Measurements from ENCODE around the gene PRDM15.
"Not testable (repeated sequence)": the region's sequence is repeated elsewhere in the genome, so short reads cannot be mapped to it uniquely, and the experiment has no call there.

Gene PRDM15

DNA sequence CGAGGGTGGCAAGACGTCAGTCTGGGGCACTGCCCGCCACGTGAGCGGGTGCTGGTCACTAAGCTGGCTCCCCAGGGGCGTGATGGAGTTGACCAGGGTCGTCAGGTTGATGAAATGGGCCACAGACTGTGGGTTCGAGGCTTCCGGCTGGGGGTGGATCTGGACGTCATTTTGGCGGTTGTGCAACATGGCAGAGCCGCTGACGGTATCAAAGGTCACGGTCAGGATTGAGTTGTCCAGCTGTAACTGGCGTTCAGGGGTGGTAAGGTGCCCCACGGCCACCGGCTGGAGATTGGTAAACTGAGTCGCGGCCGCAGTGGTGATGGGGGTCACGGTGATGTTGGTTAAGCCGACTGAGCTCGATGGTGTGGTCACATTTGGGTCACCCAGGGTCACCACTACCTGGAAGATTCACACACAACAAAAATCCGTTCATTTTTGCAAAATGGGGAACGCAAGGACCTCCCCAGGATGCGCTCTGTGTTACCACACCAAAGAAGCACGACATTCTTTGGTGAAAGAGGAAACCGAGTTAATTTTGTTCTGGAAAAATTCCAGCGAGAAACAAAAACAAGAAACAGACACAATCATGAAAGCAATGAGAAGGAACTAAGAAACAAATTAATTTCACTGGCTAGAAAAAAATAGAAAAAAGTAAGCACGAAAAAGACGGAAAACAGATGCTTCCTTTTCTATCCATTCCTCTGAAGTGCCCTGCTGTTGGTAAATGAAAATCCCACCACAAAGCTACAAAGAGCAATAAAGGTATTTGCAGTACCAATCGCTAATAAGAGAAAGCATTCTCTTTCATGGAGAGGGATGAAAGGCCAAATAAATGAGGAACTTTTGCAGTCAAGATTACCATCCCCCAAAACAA is 77.6 kb downstream of the PRDM15 start:
- DNase-seq, result no peak

DNA sequence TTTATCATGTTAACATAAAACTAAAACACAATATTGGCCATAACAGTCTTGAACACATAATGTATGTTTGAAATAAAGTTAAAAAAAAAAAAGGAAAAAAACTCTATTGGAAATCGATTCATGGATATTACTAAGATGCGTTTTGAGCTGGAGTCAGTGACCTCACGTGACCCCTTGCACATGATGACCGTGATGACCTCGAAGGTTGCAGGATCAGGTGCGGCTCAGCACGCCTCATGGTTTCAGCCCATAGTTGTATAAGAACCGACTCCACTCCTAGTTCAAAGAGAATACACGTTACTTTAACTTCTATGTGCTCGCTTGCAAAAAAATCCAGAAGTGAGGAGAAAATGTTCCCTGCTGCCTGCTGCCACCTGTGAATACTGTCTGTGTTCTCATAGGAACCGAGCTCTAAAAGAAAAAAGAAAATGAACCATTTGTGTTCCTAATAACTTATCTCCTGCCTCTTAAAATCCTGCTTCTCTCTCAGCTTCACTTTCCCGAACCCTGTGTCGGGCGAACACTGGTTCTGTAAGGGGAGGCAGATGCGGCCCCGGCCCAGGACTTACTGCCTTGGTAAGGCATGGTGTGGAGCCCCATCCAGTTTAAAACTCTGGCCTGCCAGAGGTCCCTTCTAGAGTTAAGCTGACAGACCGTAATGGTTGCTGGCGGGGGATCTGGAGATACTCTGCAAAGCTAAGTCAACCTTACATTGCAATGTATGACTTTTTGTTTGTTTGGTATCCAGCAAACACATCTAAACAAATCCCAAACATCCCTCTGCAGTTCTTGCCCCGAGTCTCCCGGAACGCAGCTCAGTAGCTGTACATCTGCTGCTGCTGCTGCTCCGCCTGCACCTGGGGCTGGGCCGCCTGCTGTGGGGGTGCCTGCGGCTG is 78.5 kb downstream of the PRDM15 start:
- no peak for DNase-seq

DNA sequence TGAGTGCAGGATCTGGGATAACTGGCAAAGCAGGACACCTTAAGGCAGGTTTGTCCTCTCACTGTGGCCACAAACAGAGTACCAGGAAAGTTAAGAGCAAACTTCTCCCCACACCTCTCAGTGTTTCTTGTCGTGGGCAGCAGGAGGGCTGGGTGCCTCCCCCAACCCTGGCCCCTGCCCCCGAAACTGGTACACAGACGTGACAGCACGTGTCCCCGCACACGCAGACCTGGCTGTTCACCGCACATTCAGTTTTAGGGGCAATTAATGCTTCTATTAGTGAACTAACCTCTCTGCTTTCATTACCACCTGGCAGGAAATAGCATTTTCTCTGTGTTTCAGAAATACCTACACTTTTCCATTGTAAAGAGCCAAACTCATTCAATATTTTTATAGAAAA is 79.4 kb downstream of the PRDM15 start:
- no peak for DNase-seq

DNA sequence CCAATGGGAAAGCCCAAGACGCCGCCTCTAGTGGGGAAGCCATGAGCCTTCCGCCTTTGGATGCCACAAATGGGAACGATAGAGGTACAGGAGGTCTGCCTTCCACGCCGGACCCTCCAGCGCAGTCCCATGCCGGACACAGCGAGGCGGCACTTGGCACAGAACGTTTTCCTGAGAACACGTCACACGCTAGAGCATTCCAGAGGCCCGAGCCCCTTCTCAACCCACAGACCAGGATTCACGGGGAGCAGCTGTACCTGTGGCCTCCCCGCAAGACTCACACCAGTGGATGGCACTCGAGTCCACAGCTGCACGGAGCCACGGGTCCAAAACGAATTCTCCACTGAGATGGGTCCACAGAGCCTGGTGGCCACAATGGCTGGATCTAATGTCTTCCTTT is 80.8 kb downstream of the PRDM15 start:
- DNase-seq, result no peak

DNA sequence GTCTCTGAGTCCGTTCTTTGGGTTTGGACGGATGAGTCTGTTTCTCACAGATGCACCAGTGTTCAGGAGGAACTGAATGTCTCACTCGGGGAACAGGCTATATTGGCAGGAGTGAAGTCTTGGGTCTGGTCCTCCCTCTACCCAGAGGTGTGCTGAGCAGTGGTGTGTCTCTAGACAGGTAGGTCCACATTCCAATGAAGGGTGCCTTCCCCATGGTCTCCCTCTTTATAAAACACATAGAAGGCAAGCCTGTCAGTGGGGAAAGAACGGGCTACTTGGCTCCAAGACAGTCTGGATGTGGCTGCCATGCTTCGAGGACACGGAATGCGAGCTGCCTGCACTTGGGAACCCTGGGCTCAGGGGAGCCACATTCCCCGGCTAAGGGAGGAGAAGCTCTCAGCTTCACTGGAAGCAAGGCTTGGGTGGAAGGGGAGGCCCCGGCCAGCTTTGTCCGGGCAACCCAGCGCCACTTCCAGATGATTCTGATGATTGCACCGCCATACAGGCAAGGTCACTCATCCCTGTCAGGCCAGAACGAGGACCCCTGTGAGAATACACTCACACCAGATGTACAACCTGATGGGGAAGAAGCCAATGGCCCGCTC is 82.6 kb downstream of the PRDM15 start:
- no peak for DNase-seq

DNA sequence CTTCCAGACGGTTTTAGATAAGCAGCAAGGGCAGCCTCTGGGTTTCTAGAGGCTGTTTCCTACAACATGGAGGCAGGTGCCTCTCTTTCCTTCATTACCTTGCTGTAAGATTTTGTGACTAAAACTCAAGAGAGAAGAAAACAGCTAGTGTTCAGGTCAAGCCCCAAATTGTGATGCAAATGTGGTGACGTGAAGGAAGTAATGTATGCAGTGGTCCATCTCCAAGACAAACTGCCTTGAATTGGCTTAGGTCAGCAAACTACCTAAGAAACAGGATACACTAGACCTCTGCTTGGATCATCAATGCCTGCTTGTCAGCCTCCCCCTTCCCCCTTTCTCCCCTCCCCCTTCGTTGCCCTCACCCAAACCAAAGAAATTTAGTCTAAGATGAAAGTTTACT is 83.4 kb downstream of the PRDM15 start:
- DNase-seq, result no peak

DNA sequence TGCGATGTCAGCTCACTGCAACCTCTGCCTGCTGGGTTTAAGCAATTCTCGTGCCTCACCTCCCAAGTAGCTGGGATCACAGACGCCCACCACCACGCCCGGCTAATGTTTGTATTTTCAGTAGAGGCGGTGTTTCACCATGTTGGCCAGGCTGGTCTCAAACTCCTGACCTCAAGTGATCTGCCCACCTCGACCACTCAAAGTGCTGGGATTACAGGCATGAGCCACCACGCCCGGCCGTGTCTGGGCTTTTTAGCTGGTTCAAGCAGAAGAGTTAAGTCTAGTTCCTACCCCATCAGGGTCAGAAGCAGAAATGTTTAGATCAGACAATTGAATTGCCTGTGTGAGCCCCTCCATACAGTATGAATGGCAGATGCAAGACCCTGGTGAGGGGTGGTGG is 84.5 kb downstream of the PRDM15 start:
- no peak for DNase-seq

DNA sequence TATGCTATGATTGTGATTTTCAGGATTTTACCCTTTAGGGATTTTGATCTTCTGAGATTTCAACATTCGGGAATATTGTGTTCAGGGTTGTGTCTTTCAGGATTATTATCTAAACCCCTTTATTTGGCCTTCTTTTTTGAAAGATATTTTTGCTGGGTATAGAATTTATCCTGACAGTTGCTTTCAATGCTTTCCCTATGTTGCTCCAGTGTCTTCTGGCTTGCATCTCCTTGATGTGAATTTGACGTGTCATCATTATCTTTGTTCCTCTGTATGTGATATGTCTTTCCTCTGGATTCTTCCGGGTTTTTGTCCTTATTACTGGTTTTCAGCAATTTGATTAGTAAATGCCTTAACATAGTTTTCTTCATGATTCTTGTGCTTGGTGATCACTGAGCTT is 86.4 kb downstream of the PRDM15 start:
- no peak for DNase-seq

DNA sequence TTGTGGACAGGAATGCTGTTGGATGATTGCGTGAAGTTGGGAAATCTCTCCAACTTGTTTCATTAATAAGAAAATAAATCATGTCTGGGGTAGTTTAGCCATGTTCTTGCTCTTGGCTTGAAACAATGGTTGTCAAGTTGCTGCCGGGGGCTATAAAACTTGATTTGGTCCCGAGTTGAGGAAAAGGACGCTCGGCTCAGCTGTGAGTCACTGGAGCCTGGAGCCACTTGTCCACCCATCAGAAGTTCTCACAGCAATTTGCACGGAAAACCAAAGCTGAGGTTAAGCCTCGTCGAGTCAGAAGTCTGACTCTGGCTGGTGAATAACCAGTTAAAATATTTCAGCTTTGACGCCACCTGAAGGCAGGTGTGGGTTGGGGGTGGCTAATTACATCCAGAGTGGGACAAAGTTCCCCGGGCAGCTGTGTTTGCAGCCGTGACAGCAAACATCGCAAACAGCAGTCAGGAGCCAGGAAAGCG is 92.6 kb downstream of the PRDM15 start:
- no peak for DNase-seq

DNA sequence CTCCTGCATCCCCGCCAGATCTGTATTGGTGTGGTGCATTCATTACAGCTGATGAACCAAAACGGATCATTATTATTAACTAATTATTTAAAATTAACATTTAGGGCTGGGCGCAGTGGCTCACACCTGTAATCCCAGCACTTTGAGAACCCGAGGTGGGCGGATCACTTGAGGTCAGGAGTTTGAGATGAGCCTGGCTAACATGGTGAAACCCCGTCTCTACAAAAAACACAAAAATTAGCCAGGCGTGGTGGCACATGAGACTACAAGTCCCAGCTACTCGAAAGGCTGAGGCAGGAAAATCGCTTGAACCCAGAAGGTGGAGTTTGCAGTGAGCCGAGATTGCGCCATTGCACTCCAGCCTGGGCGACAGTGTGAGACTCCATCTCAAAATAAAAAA is 93.9 kb downstream of the PRDM15 start:
- not testable (repeated sequence) for DNase-seq

DNA sequence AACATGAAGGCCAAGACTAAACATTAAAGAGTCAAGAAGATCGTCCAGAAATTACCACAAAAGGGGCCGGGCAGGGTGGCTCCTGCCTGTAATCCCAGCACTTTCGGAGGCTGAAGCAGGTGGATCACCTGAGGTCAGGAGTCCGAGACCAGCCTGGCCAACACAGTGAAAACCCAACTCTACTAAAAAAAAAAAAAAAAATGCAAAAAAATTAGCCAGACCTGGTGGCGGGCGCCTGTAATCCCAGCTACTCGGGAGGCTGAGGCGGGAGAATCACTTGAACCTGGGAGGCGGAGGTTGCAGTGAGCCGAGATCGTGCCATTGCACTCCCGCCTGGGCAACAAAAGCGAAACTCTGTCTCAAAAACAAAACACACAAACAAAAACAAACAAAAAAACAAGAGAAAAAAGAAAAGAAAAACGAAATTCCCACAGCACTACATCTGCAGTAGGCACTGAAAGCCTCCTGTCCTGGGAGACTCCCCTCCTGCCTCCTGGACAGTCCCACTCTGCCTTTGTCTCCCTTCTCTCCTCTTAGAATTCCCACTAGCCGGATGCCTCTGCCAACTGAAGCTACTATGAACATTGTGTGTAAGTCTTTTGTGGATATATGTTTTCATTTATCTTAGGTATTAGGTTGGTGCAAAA is 94.6 kb downstream of the PRDM15 start:
- no peak for DNase-seq

DNA sequence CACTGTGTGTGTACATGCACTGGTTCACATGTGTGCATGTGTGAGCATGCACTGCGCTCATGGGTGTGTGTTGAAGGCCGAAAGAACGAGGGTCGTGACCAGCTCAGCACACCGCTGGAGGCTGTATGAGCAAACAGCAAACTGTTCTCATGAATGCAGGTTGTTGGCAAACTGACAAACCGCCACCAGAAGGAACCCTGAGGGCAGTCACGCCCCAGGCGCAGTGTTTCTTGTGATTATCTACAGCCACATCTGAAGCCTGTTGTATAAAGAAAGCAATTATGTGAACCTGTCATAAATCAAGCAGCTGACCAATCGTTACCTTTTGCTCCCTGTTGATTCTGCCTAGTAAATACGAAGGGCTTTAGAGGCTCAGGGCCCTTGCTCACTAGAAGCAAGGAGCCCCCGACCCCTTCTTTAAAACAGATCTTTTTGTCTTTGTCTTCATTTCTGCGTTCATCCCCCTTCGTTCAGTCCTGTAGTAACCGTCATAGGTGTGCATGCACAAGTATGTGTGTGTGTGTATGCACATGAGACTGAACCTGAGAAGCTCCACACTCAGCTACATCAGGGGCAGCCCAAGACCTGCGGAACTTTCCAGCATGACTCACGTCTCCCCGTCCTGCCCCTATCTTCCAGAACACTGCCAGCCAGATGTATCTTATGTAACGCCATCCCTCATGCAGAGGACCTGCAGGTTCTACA is 95.5 kb downstream of the PRDM15 start:
- DNase-seq, result no peak

DNA sequence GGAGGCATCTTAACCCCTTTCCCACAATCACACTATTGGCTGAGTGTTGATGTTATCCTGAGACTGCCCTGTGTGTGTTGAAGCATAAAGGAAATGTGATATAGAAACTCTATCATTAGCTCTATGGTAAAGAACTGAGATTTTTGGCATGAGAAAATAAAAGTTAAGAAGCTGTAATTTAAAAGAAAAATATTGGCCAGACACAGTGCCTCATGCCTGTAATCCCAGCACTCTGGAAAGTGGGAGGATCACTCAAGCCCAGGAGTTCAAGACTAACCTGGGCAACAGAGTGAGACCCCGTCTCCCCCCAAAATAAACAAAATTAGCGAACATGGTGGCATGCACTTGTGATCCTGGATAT is 98.1 kb downstream of the PRDM15 start:
- no peak for DNase-seq

DNA sequence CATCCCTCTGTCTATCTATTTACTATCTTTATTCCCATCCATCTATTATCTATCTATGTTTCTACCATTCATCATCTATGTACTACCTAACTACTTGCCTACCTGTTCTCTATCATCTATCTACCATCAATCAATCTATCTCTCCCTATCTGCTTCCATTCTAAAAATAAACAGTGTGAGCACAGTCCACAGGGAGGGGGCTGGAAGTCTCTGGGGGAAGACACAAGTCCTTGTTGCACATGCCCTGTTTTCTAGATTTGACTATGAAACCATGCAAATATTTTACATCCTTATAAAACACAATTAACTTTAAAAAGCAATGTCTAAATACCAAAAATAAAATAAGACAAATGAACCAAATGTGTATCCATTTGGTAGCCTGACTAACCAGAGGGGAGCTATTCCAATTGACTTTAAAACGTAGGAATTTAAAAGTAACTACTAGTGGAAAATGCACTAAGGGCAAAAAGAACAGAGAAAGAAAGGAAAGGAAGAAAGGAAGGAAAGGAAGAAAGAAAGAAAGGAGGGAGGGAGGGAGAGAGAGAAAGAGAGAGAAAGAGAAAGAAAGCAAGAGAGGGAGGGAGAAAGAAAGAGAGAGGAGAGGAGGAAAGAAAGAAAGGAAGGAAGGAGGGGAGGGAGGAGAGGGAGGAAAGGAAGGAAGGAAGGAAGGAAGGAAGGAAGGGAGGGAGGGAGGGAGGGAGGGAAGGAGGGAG is 98.7 kb downstream of the PRDM15 start:
- DNase-seq, result no peak

DNA sequence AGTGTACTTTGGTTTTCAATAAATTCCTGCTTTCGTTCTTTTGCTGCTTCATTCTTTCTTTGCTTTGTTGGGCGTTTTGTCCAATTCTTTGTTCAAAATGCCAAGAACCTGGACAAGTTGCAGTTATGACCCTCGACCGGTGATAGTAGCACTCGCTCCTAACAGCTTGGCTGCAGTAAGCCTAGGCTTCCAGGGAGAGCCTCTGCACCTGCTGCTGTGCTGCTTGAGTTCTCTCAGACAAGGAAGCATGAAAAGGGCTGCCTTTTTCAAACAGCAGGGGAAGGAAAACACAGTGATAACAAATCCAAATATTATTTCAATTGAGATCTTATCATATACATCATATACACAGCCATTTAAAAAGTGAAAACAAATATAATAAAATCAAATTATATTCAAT is 99.5 kb downstream of the PRDM15 start:
- DNase-seq, result no peak

DNA sequence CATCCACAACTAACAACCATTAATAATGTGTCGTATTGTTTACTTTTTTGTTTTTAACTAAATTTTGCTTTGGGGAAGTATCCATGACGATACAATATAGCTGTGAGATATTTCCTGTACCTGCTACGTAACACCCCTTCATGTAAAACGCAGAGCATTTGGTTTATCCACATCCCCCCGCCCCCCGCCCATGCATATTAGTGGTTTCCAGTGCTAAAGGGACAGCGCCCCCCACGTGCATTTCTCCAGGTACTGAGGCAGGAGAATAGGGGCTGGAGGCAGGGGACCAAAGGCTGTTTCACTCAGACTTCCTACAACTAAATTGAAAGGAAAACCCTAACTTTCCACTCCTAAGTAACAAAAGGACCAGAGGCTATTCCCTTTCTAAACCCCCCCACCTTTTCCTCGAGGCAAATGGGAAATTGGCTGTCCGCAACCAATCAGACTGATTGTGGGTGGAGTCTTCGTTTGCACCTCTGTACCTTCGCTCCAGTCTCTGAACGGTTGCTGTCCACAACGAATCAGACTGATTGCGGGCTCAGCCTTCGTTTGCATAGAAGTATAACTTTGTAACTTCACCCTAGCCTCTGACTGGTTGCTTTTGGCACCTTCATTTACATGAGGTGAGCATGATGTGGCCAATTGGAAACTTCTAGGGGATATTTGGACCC is 100.1 kb downstream of the PRDM15 start:
- DNase-seq, result no peak

DNA sequence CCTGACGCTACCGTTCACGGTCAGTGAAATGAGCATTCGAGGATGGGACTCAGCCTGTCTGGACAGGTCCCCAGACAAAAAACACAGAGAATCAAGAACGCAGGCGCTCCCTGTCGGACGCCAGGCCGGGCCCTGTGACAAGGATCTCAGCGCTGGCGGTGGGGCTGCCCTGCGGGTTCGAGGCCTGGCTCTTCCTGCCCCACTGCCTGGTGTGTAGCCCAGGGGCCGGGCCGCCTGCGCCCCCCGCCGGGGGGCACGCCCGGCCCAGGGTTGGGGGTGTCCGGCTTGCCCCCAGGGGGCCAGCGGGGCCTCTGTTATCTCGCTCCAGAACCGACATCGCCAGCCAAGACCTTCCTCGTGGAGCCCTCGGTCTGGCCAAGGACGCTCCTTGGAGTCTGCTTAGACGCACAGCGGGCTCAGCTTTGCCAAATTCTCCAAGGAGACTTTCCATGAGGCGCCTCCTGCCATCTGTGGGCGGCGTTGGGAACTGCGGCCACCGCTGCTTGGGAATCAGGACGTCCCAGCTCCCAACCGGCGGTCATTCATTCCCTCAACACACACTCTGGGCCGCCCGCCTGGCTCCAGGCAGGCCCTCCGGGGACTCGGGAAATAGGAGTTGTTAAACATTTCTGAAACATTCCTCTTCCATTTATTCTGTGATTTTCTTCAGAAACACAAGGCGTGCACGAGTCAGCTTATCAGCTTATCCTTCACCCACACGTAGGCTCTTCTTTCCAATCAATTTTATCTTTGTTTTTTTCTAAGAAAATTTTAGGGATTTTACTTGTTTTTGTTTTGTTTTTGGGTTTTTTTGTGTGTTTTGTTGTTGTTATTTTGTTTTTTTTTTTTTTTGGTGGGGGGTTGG is 101.0 kb downstream of the PRDM15 start:
- DNase-seq, result peak; percentile 86

DNA sequence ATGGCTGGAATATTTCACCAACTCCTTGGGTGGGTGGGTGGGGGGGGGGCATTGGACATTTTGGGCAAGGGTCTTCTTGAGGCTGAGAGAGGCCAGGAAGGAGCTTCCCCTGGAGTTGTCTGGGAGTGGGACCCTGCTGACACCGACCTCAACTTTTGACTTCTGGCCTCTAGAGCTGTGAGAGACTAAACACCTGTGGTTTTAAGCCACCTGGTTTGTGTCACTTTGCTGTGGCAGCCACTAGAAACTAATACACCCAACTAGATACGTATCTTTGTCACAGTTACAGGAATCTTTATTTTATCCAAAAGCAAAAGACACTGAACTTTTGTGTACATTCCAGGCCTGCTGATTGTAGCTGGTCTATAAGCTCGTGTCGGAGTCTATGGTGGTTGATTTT is 102.4 kb downstream of the PRDM15 start:
- DNase-seq, result no peak

DNA sequence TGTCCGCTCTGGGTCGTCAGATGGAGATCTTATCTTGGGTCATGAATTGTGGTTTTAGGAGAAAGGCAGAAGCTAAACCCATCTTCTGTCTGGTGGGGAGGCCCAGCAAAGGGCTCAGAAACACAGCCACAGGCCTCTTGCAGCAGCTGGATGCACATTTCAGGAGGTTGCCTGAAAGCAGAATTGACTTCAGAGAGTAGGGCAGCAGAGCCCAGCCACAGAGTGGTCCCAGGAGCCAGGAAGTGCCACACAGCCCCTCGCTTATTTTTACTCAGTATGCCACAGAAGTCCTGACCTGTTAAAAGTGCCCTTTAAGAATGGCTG is 104.0 kb downstream of the PRDM15 start:
- DNase-seq, result no peak

DNA sequence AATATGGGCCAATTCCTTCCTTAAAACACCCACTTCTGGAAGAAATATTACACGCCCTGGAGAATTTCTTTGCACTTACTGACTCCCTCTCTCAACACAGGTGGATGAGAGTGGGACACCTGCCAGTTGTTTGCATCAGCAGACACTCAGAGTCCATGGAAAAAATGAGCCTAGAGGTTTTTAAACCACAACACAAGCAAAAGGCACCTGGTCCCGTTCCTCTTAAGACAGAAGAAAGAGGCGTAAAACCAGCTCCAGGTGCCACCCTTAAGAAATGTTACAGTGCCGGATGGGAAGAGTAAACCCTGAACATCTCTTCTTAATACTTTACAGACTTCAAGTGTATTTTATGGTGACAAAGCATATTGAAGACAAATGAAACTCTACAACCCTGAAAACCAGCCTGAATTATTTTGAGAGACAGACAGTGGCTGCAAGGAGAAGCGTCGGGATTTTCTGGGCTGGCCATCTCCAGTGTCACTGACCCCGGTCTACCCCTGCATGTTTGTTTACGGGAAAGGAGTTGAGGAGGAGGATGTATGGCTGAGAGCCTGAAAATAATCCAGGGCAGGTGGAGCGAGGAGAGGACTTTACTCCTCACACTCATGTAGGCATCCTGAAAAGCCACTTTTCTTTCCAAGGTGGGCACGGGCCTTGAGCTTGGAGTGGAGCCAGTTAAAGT is 104.5 kb downstream of the PRDM15 start:
- DNase-seq, result no peak

Measured in left hindlimb (tissue), 1 donor.